GM23338 (cell line): ENCODE measurements around the gene ATF3. TPM values are rescaled to one million over a fixed set of nuclear protein-coding genes. Genes with fewer than 3 reads are reported as not detected.

Experiments used
- ATAC-seq: fragments of 200-7000 bp; cut with Tn5 transposase; 3 replicates; pipeline ENCODE4 v1.9.1; 2020
- DNase-seq: peaks from one replicate; pipeline ENCODE4 v3.0.0-alpha.2; 2015; ENCODE audit warnings: low spot score
- H2AFZ ChIP-seq: fragments of 200-600 bp; sonication (generic); 2 replicates; pipeline ENCODE4 v1.8.0; 2016; ENCODE audit warnings: antibody characterized with exemption, mild to moderate bottlenecking, moderate library complexity
- H3F3A ChIP-seq: fragments of 200-600 bp; sonication (generic); replicated peaks from 2 replicates; pipeline ENCODE4 v1.8.0; 2017; ENCODE audit warnings: antibody characterized with exemption, mixed run types, low read depth
- H3K27ac ChIP-seq: fragments of 200-600 bp; sonication (generic); 2 replicates; pipeline ENCODE4 v1.6.1; 2016; ENCODE audit warnings: low read depth
- H3K27me3 ChIP-seq: fragments of 200-600 bp; sonication (generic); 2 replicates; pipeline ENCODE4 v1.8.0; 2016; ENCODE audit warnings: mild to moderate bottlenecking, mixed run types, moderate library complexity; ENCODE audit not compliant: insufficient read depth
- H3K36me3 ChIP-seq: fragments of 200-600 bp; sonication (generic); 2 replicates; pipeline ENCODE4 v1.8.0; 2016; ENCODE audit warnings: mild to moderate bottlenecking; ENCODE audit not compliant: insufficient read depth
- H3K4me1 ChIP-seq: fragments of 200-600 bp; sonication (generic); 2 replicates; pipeline ENCODE4 v1.8.0; 2016; ENCODE audit warnings: mild to moderate bottlenecking, moderate library complexity; ENCODE audit not compliant: insufficient read depth
- H3K4me2 ChIP-seq: fragments of 200-600 bp; sonication (generic); 2 replicates; pipeline ENCODE4 v1.7.1; 2017; ENCODE audit warnings: mixed run types
- H3K4me3 ChIP-seq: fragments of 200-600 bp; sonication (generic); 2 replicates; pipeline ENCODE4 v1.6.1; 2016; ENCODE audit warnings: mixed run types
- H3K79me2 ChIP-seq: fragments of 200-600 bp; sonication (generic); replicated peaks from 2 replicates; pipeline ENCODE4 v1.8.0; 2017; ENCODE audit warnings: mild to moderate bottlenecking; ENCODE audit not compliant: insufficient read depth
- H3K9me2 ChIP-seq: fragments of 200-600 bp; sonication (generic); 2 replicates; pipeline ENCODE4 v1.8.0; 2017; ENCODE audit not compliant: insufficient read depth
- H4K20me1 ChIP-seq: fragments of 200-600 bp; sonication (generic); replicated peaks from 2 replicates; pipeline ENCODE4 v1.8.0; 2017; ENCODE audit warnings: mild to moderate bottlenecking; ENCODE audit not compliant: insufficient read depth
- H3K27ac Mint-ChIP-seq: 2 replicates; pipeline ENCODE4 v1.8.0; 2020; ENCODE audit warnings: inconsistent platforms, mild to moderate bottlenecking, moderate library complexity, mixed read lengths
- H3K27me3 Mint-ChIP-seq: 3 replicates; pipeline ENCODE4 v1.8.0; 2022; ENCODE audit warnings: low read depth, mild to moderate bottlenecking, moderate library complexity, mixed read lengths, inconsistent platforms; ENCODE audit not compliant: insufficient read depth, poor library complexity
- H3K36me3 Mint-ChIP-seq: 3 replicates; pipeline ENCODE4 v1.8.0; 2021; ENCODE audit warnings: low read depth, mild to moderate bottlenecking, inconsistent platforms, moderate library complexity, mixed read lengths
- H3K4me1 Mint-ChIP-seq: 3 replicates; pipeline ENCODE4 v1.8.0; 2020; ENCODE audit warnings: mild to moderate bottlenecking, inconsistent platforms, mixed read lengths
- H3K4me3 Mint-ChIP-seq: 3 replicates; pipeline ENCODE4 v1.8.0; 2021; ENCODE audit warnings: moderate library complexity, mild to moderate bottlenecking, inconsistent platforms, mixed read lengths
- H3K9me3 Mint-ChIP-seq: 3 replicates; pipeline ENCODE4 v1.8.0; 2020; ENCODE audit warnings: moderate library complexity, mild to moderate bottlenecking, inconsistent platforms, mixed read lengths
- CREB1 ChIP-seq: fragments of 250-450 bp; sonication (Bioruptor Pico); IDR thresholded peaks from 2 replicates; pipeline ENCODE4 v1.5.0; 2020; ENCODE audit warnings: low read depth, mild to moderate bottlenecking, moderate library complexity
- CTCF ChIP-seq, 2 experiments: fragments of 200-600 bp in 1 of 2; sonication (generic) in 1 of 2; conservative IDR thresholded peaks; 2 replicates each; pipeline versions ENCODE4 v1.5.1 to v1.6.1; 2016 to 2017; ENCODE audit warnings: antibody characterized with exemption in 2 of 2, low read depth in 2 of 2, mild to moderate bottlenecking in 2 of 2, moderate library complexity in 1 of 2
- ETS1 ChIP-seq: IDR thresholded peaks from 2 replicates; pipeline ENCODE4 v1.6.1; 2016; ENCODE audit warnings: antibody characterized with exemption
- EZH2 ChIP-seq: fragments of 200-600 bp; sonication (generic); IDR thresholded peaks from one replicate; pipeline ENCODE4 v1.8.0; 2017; ENCODE audit warnings: antibody characterized with exemption, mild to moderate bottlenecking, low read depth; ENCODE audit not compliant: unreplicated experiment
- JUNB ChIP-seq: IDR thresholded peaks from one replicate; pipeline ENCODE4 v1.6.1; 2016; ENCODE audit warnings: antibody characterized with exemption; ENCODE audit not compliant: unreplicated experiment
- NANOG ChIP-seq: IDR thresholded peaks from 2 replicates; pipeline ENCODE4 v1.6.1; 2016; ENCODE audit warnings: antibody characterized with exemption, borderline replicate concordance
- STAT1 ChIP-seq: IDR thresholded peaks from one replicate; pipeline ENCODE4 v1.6.1; 2016; ENCODE audit warnings: antibody characterized with exemption; ENCODE audit not compliant: unreplicated experiment
- ZNF114 ChIP-seq: fragments of 250-450 bp; sonication (Bioruptor Pico); IDR thresholded peaks from 2 replicates; pipeline ENCODE4 v1.5.0; 2020; ENCODE audit warnings: mild to moderate bottlenecking, moderate library complexity
- ZNF462 ChIP-seq: fragments of 250-450 bp; sonication (Bioruptor Pico); IDR thresholded peaks from 2 replicates; pipeline ENCODE4 v1.5.0; 2020; ENCODE audit warnings: mild to moderate bottlenecking, moderate library complexity
- polyA plus RNA-seq: library from polyadenylated mRNA; unstranded; fragments of >200 nt; fragmentation: Nextera tagmentation; extraction: Ambion mirVana; gene quantifications from 2 replicates; pipeline ENCODE4 v1.2.1, GENCODE V29; 2016
- total RNA-seq: library from RNA; depleted of rRNA; stranded (reverse); fragments of >200 nt; shearing (Covaris generic); gene quantifications from 2 replicates; pipeline ENCODE4 v1.2.3, GENCODE V29; 2014

Gene ATF3
- total and polyA plus RNA-seq, 2 experiments from 2014 or later, result 12.6 to 17.2 TPM

GRCh38 chr1:212621949-212622305 lies 13.4 kb downstream of the ATF3 start (continued):
- TF ChIP-seq ZNF462 (CRISPR knock-in tag) (no peak), EZH2 (no peak), STAT1 (no peak), JUNB (no peak), NANOG (no peak), CREB1 (CRISPR knock-in tag) (no peak), ETS1 (no peak), ZNF114 (CRISPR knock-in tag) (no peak)

- Histone ChIP-seq H2AFZ (no peak overlapping the region), H3K4me2 (no peak overlapping the region), H4K20me1 (0 out of 2 replicates have a peak, but pooled peaks cover 6% of the 10 kb centered on the region), H3K36me3 (peaks cover 27% of the 10 kb centered on the region), H3K27ac (no peak overlapping the region), H3K4me3 (no peak overlapping the region), H3F3A (no peaks in the 10 kb centered on the region), H3K4me1 (no peaks in the 10 kb centered on the region), H3K9me2 (no peaks in the 10 kb centered on the region), H3K79me2 (no peaks in the 10 kb centered on the region), H3K27me3 (no peaks in the 10 kb centered on the region)
- H3K9me3 Mint-ChIP-seq, result no peaks in the 10 kb centered on the region
- no peak overlapping the region for H3K27ac Mint-ChIP-seq
- H3K4me1 Mint-ChIP-seq, result peaks cover 6% of the 10 kb centered on the region
- no peak for TF ChIP-seq CTCF (conservative IDR thresholded peaks at IDR 0.05; ENCODE audit: low read depth in 2 of 2)
- peaks cover 5% of the 10 kb centered on the region for H3K27me3 Mint-ChIP-seq
- no peak overlapping the region for H3K4me3 Mint-ChIP-seq
- peaks cover 34% of the 10 kb centered on the region for H3K36me3 Mint-ChIP-seq
- ATAC-seq (no peak), DNase-seq (no peak)
Observed at GRCh38 chr1:212622467-212622866, 13.9 kb downstream of the ATF3 start.
